ENCODE data around the gene NADK. TPM values are rescaled to one million over a fixed set of nuclear protein-coding genes. Genes with fewer than 3 reads are reported as not detected.
"Not testable (repeated sequence)": the region's sequence is repeated elsewhere in the genome, so short reads cannot be mapped to it uniquely, and the experiment has no call there.

NADK gene
- total and polyA plus RNA-seq, 4 donors, result 29.9 to 65.1 (median 48.3) TPM

DNA sequence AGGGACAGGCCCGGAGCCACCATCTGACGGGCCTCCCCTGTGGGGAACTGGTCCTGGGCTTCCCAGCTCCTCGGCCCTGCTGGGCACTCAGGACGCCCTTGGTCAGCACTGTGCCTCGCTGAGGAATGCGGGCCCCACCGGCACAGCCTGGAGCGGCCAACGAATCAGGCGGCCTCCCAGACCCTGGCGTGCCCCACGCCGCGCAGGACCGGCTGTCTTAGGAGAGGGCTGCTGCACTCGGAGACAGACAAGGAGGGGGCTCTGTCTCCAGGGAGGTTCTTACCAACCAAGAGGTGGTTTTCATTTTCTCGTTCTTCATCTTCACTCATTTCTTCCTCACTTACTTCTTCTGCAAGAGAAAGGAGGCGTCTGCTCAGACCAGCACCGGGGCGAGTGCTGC, 70.4 kb downstream of the NADK start:
- H3K4me1 ChIP-seq (ENCODE audit: control insufficient read depth, insufficient read depth, low read length); H3K4me3 ChIP-seq (ENCODE audit: low read depth, low read length); DNase-seq (ENCODE audit: low read depth in 4 of 6, low spot score in 6 of 6); H3K27me3 ChIP-seq (ENCODE audit: control insufficient read depth, insufficient read depth, low read length); H3K27ac ChIP-seq (ENCODE audit: low read depth, low read length); H3K9me3 ChIP-seq (ENCODE audit: control insufficient read depth, insufficient read depth, low read length): not testable (repeated sequence)
- WGBS (ENCODE audit: insufficient coverage), result no CpG with 5 or more reads among the region's 20 CpGs
- H3K36me3 ChIP-seq (ENCODE audit: control insufficient read depth, insufficient read depth, low read length), result peaks cover 42% of the 10 kb centered on the region

DNA sequence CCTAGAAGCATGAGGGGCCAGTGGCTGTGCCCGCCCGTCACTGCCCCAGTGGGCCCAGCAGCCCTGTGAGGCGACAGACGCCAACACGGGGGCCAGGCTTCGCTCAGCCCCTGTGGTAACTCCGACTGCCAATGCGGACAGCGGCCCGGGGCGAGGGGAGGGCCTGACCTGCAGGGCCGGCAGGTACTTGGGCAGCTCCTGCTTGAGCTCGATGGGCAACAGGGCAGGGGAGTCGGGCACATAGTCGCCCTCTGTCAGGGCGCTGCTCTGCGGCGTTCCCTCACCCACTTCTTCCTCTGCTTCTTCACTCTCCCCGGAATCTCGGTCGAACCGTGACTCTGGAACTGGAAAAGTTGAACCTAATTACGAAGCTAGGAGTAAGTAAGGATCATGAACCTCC, 71.0 kb downstream of the NADK start:
- not testable (repeated sequence) for H3K27ac ChIP-seq (ENCODE audit: low read depth, low read length); H3K9me3 ChIP-seq (ENCODE audit: control insufficient read depth, insufficient read depth, low read length); H3K27me3 ChIP-seq (ENCODE audit: control insufficient read depth, insufficient read depth, low read length); DNase-seq (ENCODE audit: low read depth in 4 of 6, low spot score in 6 of 6); H3K4me1 ChIP-seq (ENCODE audit: control insufficient read depth, insufficient read depth, low read length); H3K4me3 ChIP-seq (ENCODE audit: low read depth, low read length)
- H3K36me3 ChIP-seq (ENCODE audit: control insufficient read depth, insufficient read depth, low read length), result peaks cover 42% of the 10 kb centered on the region
- WGBS (ENCODE audit: insufficient coverage), result no CpG with 5 or more reads among the region's 23 CpGs

DNA sequence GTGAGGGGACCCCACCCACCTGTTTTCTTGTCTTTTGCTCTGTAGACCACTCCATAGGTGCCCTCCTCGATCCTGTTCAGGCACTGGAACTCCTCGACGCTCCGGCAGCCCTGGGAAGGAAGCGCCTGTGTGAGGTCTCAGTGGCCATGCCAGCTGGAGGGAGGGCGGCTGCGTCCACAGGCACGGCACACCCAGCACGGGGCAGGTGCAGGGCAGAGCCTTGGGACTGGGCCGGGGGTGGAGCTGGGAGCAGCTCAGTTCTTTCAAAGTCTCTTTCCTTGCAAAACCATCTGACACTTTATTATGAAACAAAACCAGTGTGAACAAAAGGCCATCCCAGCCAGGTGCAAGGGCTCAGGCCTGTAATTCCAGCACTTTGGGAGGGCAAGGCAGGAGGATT, 72.6 kb downstream of the NADK start:
- H3K27me3 ChIP-seq (ENCODE audit: control insufficient read depth, insufficient read depth, low read length); H3K9me3 ChIP-seq (ENCODE audit: control insufficient read depth, insufficient read depth, low read length); H3K4me3 ChIP-seq (ENCODE audit: low read depth, low read length); H3K27ac ChIP-seq (ENCODE audit: low read depth, low read length); DNase-seq (ENCODE audit: low read depth in 4 of 6, low spot score in 6 of 6); H3K4me1 ChIP-seq (ENCODE audit: control insufficient read depth, insufficient read depth, low read length): not testable (repeated sequence)
- peaks cover 42% of the 10 kb centered on the region for H3K36me3 ChIP-seq (ENCODE audit: control insufficient read depth, insufficient read depth, low read length)
- WGBS (ENCODE audit: insufficient coverage), result no CpG with 5 or more reads among the region's 10 CpGs

DNA sequence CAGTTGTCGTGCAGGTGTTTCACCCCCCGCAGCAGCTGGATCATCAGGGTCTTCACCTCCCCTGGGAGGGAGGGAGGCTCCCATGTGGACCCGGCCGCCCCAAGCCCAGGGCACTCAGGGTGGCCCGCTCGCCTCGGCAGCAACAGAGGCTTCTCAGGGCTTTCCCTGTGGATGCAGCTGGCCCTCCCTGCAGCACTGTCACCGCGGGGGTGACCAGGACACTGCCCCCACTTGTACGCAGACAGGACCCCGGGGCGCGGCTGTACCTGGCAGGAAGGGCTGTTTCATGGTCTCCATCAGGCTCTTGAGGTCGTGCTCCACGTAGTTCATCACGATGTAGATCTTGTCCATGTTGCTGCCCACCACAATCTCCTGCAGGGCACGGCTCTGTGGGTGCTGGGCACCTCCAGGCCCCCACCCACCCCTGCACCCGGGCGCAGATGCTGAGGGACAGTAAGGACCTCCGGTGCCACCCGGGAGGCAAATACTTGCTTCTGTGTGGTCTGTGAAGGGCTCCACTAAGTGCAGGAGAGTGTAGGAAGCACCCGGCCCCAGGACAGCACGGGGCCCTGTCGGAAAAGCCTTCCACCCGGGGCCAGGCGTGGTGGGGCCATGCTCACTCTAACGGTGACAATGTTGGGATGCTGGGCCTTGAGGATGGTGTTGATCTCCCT, 73.8 kb downstream of the NADK start:
- not testable (repeated sequence) for H3K9me3 ChIP-seq (ENCODE audit: control insufficient read depth, insufficient read depth, low read length); DNase-seq (ENCODE audit: low read depth in 4 of 6, low spot score in 6 of 6); H3K27me3 ChIP-seq (ENCODE audit: control insufficient read depth, insufficient read depth, low read length); H3K4me3 ChIP-seq (ENCODE audit: low read depth, low read length); H3K27ac ChIP-seq (ENCODE audit: low read depth, low read length); H3K4me1 ChIP-seq (ENCODE audit: control insufficient read depth, insufficient read depth, low read length)
- H3K36me3 ChIP-seq (ENCODE audit: control insufficient read depth, insufficient read depth, low read length), result peaks cover 42% of the 10 kb centered on the region
- 96% methylated on average over 13 of the region's 27 CpGs for WGBS (ENCODE audit: insufficient coverage)

DNA sequence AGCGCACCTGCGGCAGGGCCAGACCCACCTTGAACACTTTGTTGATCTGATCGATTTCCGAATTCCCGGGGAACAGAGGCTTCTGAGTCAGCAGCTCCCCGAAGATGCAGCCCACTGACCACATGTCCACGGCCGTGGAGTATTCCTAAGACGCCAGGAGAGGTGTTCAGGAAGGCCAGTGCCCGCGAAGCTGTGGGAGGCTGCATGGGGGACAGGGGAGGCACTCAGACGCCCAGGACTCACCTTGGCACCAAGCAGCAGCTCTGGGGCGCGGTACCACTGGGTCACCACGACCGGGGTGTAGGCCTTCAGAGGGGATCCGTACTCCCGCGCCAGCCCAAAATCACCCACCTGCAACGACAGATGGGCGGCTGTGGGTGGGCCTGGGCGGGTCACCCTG, 74.5 kb downstream of the NADK start:
- no peak for DNase-seq (ENCODE audit: low read depth in 4 of 6, low spot score in 6 of 6)
- Histone ChIP-seq H3K36me3 (ENCODE audit: control insufficient read depth, insufficient read depth, low read length) (peaks cover 42% of the 10 kb centered on the region), H3K27ac (ENCODE audit: low read depth, low read length) (no peak overlapping the region), H3K27me3 (ENCODE audit: control insufficient read depth, insufficient read depth, low read length) (no peaks in the 10 kb centered on the region), H3K4me1 (ENCODE audit: control insufficient read depth, insufficient read depth, low read length) (no peaks in the 10 kb centered on the region), H3K9me3 (ENCODE audit: control insufficient read depth, insufficient read depth, low read length) (no peaks in the 10 kb centered on the region), H3K4me3 (ENCODE audit: low read depth, low read length) (no peak overlapping the region)
- 97% methylated on average over 22 of the region's 22 CpGs for WGBS (ENCODE audit: insufficient coverage)

DNA sequence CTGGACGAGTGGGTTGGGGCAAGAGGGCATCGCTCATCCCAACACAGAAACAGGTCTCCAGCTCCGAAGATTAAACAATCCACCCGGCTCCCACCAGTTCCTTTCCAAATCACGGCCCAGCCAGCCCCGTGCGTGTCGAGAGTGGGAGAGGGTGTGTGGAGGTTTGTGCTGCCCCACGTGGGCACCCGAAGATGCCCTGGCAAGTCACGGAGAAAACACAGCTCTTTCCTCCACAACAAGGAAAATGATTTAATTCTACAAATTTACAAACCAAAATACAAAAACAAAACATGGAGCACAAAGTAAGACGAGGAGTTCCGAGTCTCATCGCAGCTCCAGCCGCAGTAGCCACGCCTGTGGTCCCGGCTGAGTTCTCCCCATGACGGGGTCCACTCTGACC, 75.8 kb downstream of the NADK start:
- DNase-seq (ENCODE audit: low read depth in 4 of 6, low spot score in 6 of 6); H3K4me1 ChIP-seq (ENCODE audit: control insufficient read depth, insufficient read depth, low read length); H3K27ac ChIP-seq (ENCODE audit: low read depth, low read length); H3K27me3 ChIP-seq (ENCODE audit: control insufficient read depth, insufficient read depth, low read length); H3K9me3 ChIP-seq (ENCODE audit: control insufficient read depth, insufficient read depth, low read length); H3K4me3 ChIP-seq (ENCODE audit: low read depth, low read length): not testable (repeated sequence)
- H3K36me3 ChIP-seq (ENCODE audit: control insufficient read depth, insufficient read depth, low read length), result peaks cover 39% of the 10 kb centered on the region
- no CpG with 5 or more reads among the region's 18 CpGs for WGBS (ENCODE audit: insufficient coverage)

Other genes starting within 250 kb of the NADK start
- gene TMEM240, start 237.8 kb downstream of the NADK start, total RNA-seq, result 10 to 100 TPM; 10.2 to 12.3 TPM
- 10 to 100 TPM; 43.5 to 47.7 TPM for gene TMEM240, start 237.8 kb downstream of the NADK start, polyA plus RNA-seq (ENCODE audit: insufficient read length in 2 of 2)
- gene SSU72, start 203.6 kb downstream of the NADK start, total RNA-seq, result 10 to 100 TPM; 42.1 to 54.3 TPM
- 100 to 1,000 TPM; 112 to 121 TPM for gene SSU72, start 203.6 kb downstream of the NADK start, polyA plus RNA-seq (ENCODE audit: insufficient read length in 2 of 2)
- 1 to 10 TPM; 4.8 to 6.0 TPM for gene FNDC10, start 178.3 kb downstream of the NADK start, total RNA-seq
- 10 to 100 TPM; 43.6 to 44.0 TPM for gene FNDC10, start 178.3 kb downstream of the NADK start, polyA plus RNA-seq (ENCODE audit: insufficient read length in 2 of 2)
- gene MIB2, start 163.0 kb downstream of the NADK start, total RNA-seq, result 10 to 100 TPM; 27.0 to 72.2 TPM
- gene MIB2, start 163.0 kb downstream of the NADK start, polyA plus RNA-seq (ENCODE audit: insufficient read length in 2 of 2), result 100 to 1,000 TPM in 1 of 2 donors, 10 to 100 TPM in 1; 83.3 to 100 TPM
- gene MMP23B, start 146.3 kb downstream of the NADK start, total RNA-seq, result 10 to 100 TPM in 1 of 2 donors, 1 to 10 TPM in 1; 5.9 to 13.2 TPM
- 1 to 10 TPM; 2.6 to 8.5 TPM for gene MMP23B, start 146.3 kb downstream of the NADK start, polyA plus RNA-seq (ENCODE audit: insufficient read length in 2 of 2)
- gene CDK11B, start 119.5 kb downstream of the NADK start, total RNA-seq, result 10 to 100 TPM in 1 of 2 donors, 1 to 10 TPM in 1; 7.0 to 14.8 TPM
- 10 to 100 TPM; 44.4 to 44.5 TPM for gene CDK11B, start 119.5 kb downstream of the NADK start, polyA plus RNA-seq (ENCODE audit: insufficient read length in 2 of 2)
- gene SLC35E2B, start 85.7 kb downstream of the NADK start, total RNA-seq, result 10 to 100 TPM; 46.2 to 49.9 TPM
- gene SLC35E2B, start 85.7 kb downstream of the NADK start, polyA plus RNA-seq (ENCODE audit: insufficient read length in 2 of 2), result 100 to 1,000 TPM in 1 of 2 donors, 10 to 100 TPM in 1; 91.9 to 123 TPM
- gene CDK11A, start 54.1 kb downstream of the NADK start, total RNA-seq, result 10 to 100 TPM in 1 of 2 donors, 1 to 10 TPM in 1; 6.8 to 16.0 TPM
- gene CDK11A, start 54.1 kb downstream of the NADK start, polyA plus RNA-seq (ENCODE audit: insufficient read length in 2 of 2), result 10 to 100 TPM; 36.5 to 41.4 TPM
- gene GNB1, start 112.6 kb upstream of the NADK start, total RNA-seq, result 100 to 1,000 TPM; 129 to 238 TPM
- 100 to 1,000 TPM; 634 to 651 TPM for gene GNB1, start 112.6 kb upstream of the NADK start, polyA plus RNA-seq (ENCODE audit: insufficient read length in 2 of 2)
- under 1 TPM; 0.30 to 0.83 TPM for gene CALML6, start 136.8 kb upstream of the NADK start, total RNA-seq
- 1 to 10 TPM in 1 of 2 donors, under 1 TPM in 1; 0.95 to 1.5 TPM for gene CALML6, start 136.8 kb upstream of the NADK start, polyA plus RNA-seq (ENCODE audit: insufficient read length in 2 of 2)
- gene TMEM52, start 140.8 kb upstream of the NADK start, total RNA-seq, result 1 to 10 TPM; 1.7 to 2.2 TPM
- 1 to 10 TPM; 8.2 to 9.0 TPM for gene TMEM52, start 140.8 kb upstream of the NADK start, polyA plus RNA-seq (ENCODE audit: insufficient read length in 2 of 2)
- 1 to 10 TPM in 1 of 2 donors, under 1 TPM in 1; 0.59 to 4.1 TPM for gene CFAP74, start 225.3 kb upstream of the NADK start, total RNA-seq
- gene CFAP74, start 225.3 kb upstream of the NADK start, polyA plus RNA-seq (ENCODE audit: insufficient read length in 2 of 2), result 1 to 10 TPM; 5.0 to 5.6 TPM
- gene GABRD, start 240.9 kb upstream of the NADK start, total RNA-seq, result 1 to 10 TPM in 1 of 2 donors, under 1 TPM in 1; 0.88 to 1.6 TPM
- gene GABRD, start 240.9 kb upstream of the NADK start, polyA plus RNA-seq (ENCODE audit: insufficient read length in 2 of 2), result 1 to 10 TPM; 3.9 to 5.2 TPM